ENCODE data around the gene GPR15LG.

Gene GPR15LG

DNA sequence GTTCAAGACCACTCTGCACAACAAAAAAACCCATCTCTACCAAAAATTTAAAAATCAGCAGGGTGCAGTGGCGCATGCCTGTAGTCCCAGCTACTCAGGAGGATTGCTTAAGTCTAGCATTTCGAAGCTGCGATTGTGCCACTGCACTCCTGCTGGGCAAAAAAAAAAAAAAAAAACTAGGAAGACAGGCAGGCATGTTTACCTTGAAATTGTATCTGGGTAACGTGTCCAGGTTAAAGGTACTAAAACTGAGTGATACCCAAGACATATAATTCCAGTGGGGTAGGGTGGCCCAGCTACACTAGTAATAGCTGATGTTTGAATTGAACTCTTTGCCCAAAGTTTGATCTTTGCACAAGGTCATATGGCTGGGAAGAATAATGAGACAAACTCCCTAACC lies 18.1 kb upstream of the GPR15LG start:
- no peak for DNase-seq (ENCODE audit: low spot score)
- no peak overlapping the region for H3K27ac ChIP-seq
- POLR2A ChIA-PET (ENCODE audit: low non-redundant PET) = interaction anchor here (0.6 kb wide), 1 partner anchor 238 kb away, joined by 3 read pairs; no protein-coding TSS in a partner anchor
- CTCF ChIA-PET = interaction anchor here (0.6 kb wide), 1 partner anchor 100 kb away, joined by 3 read pairs; no protein-coding TSS in a partner anchor
- TF ChIP-seq, protein P1, sequence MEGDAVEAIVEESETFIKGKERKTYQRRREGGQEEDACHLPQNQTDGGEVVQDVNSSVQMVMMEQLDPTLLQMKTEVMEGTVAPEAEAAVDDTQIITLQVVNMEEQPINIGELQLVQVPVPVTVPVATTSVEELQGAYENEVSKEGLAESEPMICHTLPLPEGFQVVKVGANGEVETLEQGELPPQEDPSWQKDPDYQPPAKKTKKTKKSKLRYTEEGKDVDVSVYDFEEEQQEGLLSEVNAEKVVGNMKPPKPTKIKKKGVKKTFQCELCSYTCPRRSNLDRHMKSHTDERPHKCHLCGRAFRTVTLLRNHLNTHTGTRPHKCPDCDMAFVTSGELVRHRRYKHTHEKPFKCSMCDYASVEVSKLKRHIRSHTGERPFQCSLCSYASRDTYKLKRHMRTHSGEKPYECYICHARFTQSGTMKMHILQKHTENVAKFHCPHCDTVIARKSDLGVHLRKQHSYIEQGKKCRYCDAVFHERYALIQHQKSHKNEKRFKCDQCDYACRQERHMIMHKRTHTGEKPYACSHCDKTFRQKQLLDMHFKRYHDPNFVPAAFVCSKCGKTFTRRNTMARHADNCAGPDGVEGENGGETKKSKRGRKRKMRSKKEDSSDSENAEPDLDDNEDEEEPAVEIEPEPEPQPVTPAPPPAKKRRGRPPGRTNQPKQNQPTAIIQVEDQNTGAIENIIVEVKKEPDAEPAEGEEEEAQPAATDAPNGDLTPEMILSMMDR (conservative IDR thresholded peaks at IDR 0.05; ENCODE audit: low read depth) = no peak

GRCh38 chr10:84156009-84156408 lies 17.6 kb upstream of the GPR15LG start:
- no peak for DNase-seq (ENCODE audit: low spot score)
- TF ChIP-seq, protein P1 (conservative IDR thresholded peaks at IDR 0.05; ENCODE audit: low read depth) = no peak

GRCh38 chr10:84156768-84157167 lies 16.8 kb upstream of the GPR15LG start:
- CTCF ChIA-PET = interaction anchor here (0.6 to 1.1 kb wide), 3 partner anchors 9 to 503 kb away, joined by 3 to 4 read pairs (median 4); no protein-coding TSS in a partner anchor
- no peak overlapping the region for H3K27ac ChIP-seq
- TF ChIP-seq, protein P1 (conservative IDR thresholded peaks at IDR 0.05; ENCODE audit: low read depth) = no peak
- POLR2A ChIA-PET (ENCODE audit: low non-redundant PET) = no interaction called here
- no peak for DNase-seq (ENCODE audit: low spot score)

More at GRCh38 chr10:84156009-84156408, 17.6 kb upstream of the GPR15LG start:
- no peak overlapping the region for H3K27ac ChIP-seq
- ChIA-PET POLR2A (ENCODE audit: low non-redundant PET) (no interaction called here), CTCF (interaction anchor here (0.5 kb wide), 1 partner anchor 120 kb away, joined by 3 read pairs; no protein-coding TSS in a partner anchor)

DNA sequence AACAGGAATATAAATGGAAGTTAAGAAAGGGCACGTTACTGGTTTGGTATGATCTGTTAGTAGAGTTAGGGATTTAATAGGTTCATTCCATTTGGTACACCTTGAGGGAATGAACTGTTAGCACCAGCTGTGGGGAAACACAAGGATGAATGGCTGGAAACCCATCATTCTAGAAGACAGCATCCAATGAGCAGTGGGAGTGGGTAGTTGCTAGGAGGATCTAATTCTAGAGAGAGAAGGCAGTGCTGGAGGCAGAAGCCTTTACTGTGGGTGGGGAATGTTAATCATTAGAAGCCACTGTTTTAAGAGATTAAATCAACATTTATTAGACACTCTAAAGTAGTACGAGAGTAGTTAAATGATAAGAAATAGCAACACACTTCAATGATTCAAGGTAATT lies 15.5 kb upstream of the GPR15LG start:
- ChIA-PET CTCF (no interaction called here), POLR2A (ENCODE audit: low non-redundant PET) (no interaction called here)
- TF ChIP-seq, protein P1 (conservative IDR thresholded peaks at IDR 0.05; ENCODE audit: low read depth) = no peak
- no peak overlapping the region for H3K27ac ChIP-seq
- DNase-seq (ENCODE audit: low spot score) = no peak

GRCh38 chr10:84158550-84158949 lies 15.1 kb upstream of the GPR15LG start:
- no peak overlapping the region for H3K27ac ChIP-seq
- ChIA-PET CTCF (interaction anchor here (1.9 kb wide), 1 partner anchor 11 kb away, joined by 5 read pairs; no protein-coding TSS in a partner anchor), POLR2A (ENCODE audit: low non-redundant PET) (no interaction called here)
- no peak for DNase-seq (ENCODE audit: low spot score)
- TF ChIP-seq, protein P1 (conservative IDR thresholded peaks at IDR 0.05; ENCODE audit: low read depth) = no peak

GRCh38 chr10:84159076-84159685 lies 14.4 kb upstream of the GPR15LG start:
- TF ChIP-seq, protein P1 (conservative IDR thresholded peaks at IDR 0.05; ENCODE audit: low read depth) = no peak

More at GRCh38 chr10:84159076-84159685, 14.4 kb upstream of the GPR15LG start:
- H3K27ac ChIP-seq = no peak overlapping the region
- ChIA-PET CTCF (interaction anchor here (0.8 to 1.9 kb wide), 2 partner anchors 11 to 47 kb away, joined by 3 to 5 read pairs; no protein-coding TSS in a partner anchor), POLR2A (ENCODE audit: low non-redundant PET) (no interaction called here)
- DNase-seq (ENCODE audit: low spot score) = no peak
